CD4-positive, CD25-positive, alpha-beta regulatory T cell (primary cell): ENCODE measurements around the gene KIF3A. TPM values are rescaled to one million over a fixed set of nuclear protein-coding genes. Genes with fewer than 3 reads are reported as not detected.
A peak's percentile ranks its signal among the peaks of the same experiment; 100 is the strongest.

Experiments used
- ATAC-seq, 2 donors: fragments of 150-1000 bp; cut with Tn5 transposase; one replicate each; pipeline ENCODE4 v1.10.0; 2021; ENCODE audit warnings: low read depth in 2 of 2, moderate number of reproducible peaks in 2 of 2, moderate library complexity in 1 of 2
- DNase-seq, 3 donors: peaks; one replicate each; pipeline versions ENCODE4 v3.0.0 to v3.0.0-alpha.2; 2012 to 2022; ENCODE audit warnings: mixed read lengths in 1 of 3
- H3K27ac ChIP-seq: one replicate; pipeline ENCODE4 v1.7.0; 2013; ENCODE audit warnings: mild to moderate bottlenecking, low read length; ENCODE audit not compliant: insufficient read depth, poor library complexity, severe bottlenecking
- H3K27me3 ChIP-seq: one replicate; pipeline ENCODE4 v1.7.0; 2013; ENCODE audit warnings: low read length; ENCODE audit not compliant: control insufficient read depth, insufficient read depth
- H3K36me3 ChIP-seq: one replicate; pipeline ENCODE4 v1.7.0; 2013; ENCODE audit warnings: mild to moderate bottlenecking, low read length, moderate library complexity; ENCODE audit not compliant: control insufficient read depth, insufficient read depth
- H3K4me1 ChIP-seq: 2 replicates; pipeline ENCODE4 v1.7.0; 2013; ENCODE audit warnings: mild to moderate bottlenecking, low read length; ENCODE audit not compliant: insufficient read depth, control insufficient read depth, poor library complexity, severe bottlenecking
- H3K4me3 ChIP-seq: one replicate; pipeline ENCODE4 v1.7.0; 2013; ENCODE audit warnings: low read depth, mild to moderate bottlenecking, low read length, moderate library complexity
- H3K9me3 ChIP-seq, 2 experiments: 1 replicate in 1 of 2; 2 replicates in 1 of 2; pipeline ENCODE4 v1.7.0; 2013; ENCODE audit warnings: low read length in 2 of 2, mild to moderate bottlenecking in 1 of 2, moderate library complexity in 1 of 2; ENCODE audit not compliant: control insufficient read depth in 2 of 2
- H3K27ac Mint-ChIP-seq, 3 donors: one replicate each; pipeline ENCODE4 v1.8.0; 2020 to 2022; ENCODE audit warnings: mild to moderate bottlenecking in 3 of 3, mixed read lengths in 3 of 3, moderate library complexity in 2 of 3
- H3K27me3 Mint-ChIP-seq: one replicate; pipeline ENCODE4 v1.8.0; 2022; ENCODE audit warnings: mild to moderate bottlenecking, mixed read lengths
- H3K36me3 Mint-ChIP-seq: one replicate; pipeline ENCODE4 v1.8.0; 2020; ENCODE audit warnings: mixed read lengths
- H3K4me1 Mint-ChIP-seq, 4 donors: one replicate each; pipeline ENCODE4 v1.8.0; 2020 to 2022; ENCODE audit warnings: mixed read lengths in 4 of 4, mild to moderate bottlenecking in 1 of 4
- H3K4me3 Mint-ChIP-seq, 4 donors: one replicate each; pipeline ENCODE4 v1.8.0; 2020 to 2022; ENCODE audit warnings: mild to moderate bottlenecking in 4 of 4, mixed read lengths in 4 of 4, moderate library complexity in 3 of 4
- H3K9me3 Mint-ChIP-seq, 7 donors: one replicate each; pipeline ENCODE4 v1.8.0; 2020 to 2022; ENCODE audit warnings: mixed read lengths in 7 of 7, mild to moderate bottlenecking in 3 of 7, moderate library complexity in 2 of 7
- polyA plus RNA-seq, 4 donors: library from polyadenylated mRNA; unstranded; fragments of 300-500 nt; fragmentation: Illumina TruSeq; gene quantifications; one replicate each; pipeline ENCODE4 v1.2.3, GENCODE V29; 2021
- total RNA-seq: library from RNA; stranded (reverse); gene quantifications from one replicate; pipeline ENCODE4 v1.2.3, GENCODE V29; 2022

KIF3A gene
- total and polyA plus RNA-seq, 5 donors from 2014 or later, result 9.9 to 13.2 (median 12.5) TPM

DNA sequence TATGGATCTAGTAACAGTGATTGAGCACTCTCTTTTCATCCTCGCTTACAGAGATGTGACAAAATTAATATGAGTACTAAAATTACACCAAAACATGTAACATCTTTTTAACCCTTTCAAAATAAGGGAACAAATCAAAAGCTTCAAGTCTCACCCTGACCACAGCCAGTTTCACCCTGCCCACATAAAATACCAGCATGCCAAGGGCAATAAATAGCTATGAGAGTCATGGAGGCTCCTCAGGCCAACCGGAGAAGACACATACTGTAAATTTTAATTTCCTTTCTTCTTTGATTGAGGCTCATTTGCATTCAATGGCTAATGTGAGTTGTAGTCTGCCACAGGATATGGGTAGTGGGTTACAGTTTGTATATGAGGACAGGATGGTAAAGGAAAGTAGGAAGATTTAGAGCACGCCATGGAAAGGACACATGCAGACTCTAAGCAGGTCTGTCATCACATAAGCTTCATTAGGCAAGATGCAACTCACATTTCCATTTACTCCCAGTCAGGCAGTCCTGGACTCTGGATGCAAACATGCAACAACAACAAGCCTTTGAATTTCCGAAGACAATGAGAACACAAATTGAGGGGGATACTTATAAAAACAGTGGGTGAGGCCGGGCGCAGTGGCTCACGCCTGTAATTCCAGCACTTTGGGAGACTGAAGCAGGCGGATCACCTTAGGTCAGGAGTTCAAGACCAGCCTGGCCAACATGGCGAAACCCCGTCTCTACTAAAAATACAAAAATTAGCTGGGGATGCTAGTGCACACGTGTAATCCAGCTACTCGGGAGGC lies 52.2 kb downstream of the KIF3A start:
- H3K27me3 ChIP-seq, result no peaks in the 10 kb centered on the region
- peaks cover 19% of the 10 kb centered on the region for H3K36me3 Mint-ChIP-seq
- no peak for ATAC-seq
- no peaks in the 10 kb centered on the region for H3K36me3 ChIP-seq
- H3K27ac ChIP-seq, result no peak overlapping the region
- H3K4me1 ChIP-seq, result peaks cover 17% of the 10 kb centered on the region
- H3K9me3 Mint-ChIP-seq, result no peaks in the 10 kb centered on the region
- peaks cover 14 to 19% (median 17%) of the 10 kb centered on the region in 4 donors for H3K4me1 Mint-ChIP-seq
- H3K4me3 Mint-ChIP-seq, result no peak overlapping the region
- no peak overlapping the region for H3K4me3 ChIP-seq
- peak in 1 of 3 donors; percentile 26 for DNase-seq
- H3K27ac Mint-ChIP-seq, result no peak overlapping the region
- H3K9me3 ChIP-seq, result no peaks in the 10 kb centered on the region
- H3K27me3 Mint-ChIP-seq, result peaks cover 4% of the 10 kb centered on the region

DNA sequence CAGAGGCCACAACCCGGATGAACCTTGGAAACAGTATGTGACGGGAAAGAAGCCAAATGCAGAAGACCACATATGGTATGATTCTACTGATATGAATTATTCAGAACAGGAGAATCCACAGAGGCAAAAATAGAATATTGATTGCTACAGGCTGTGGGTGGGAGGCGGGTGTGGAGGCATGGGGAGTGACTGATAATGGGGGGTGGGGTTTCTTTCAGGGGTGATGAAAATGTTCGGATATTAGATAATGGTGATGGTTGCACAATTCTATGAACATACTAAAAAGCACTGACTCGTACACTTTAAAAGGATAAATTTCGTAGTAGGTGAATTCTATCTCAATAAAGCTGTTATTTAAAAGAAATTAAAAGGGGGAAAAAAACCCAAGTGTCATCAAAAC lies 52.9 kb downstream of the KIF3A start:
- Histone ChIP-seq H3K27me3 (no peaks in the 10 kb centered on the region), H3K36me3 (no peaks in the 10 kb centered on the region), H3K9me3 (no peaks in the 10 kb centered on the region), H3K4me1 (peaks cover 17% of the 10 kb centered on the region), H3K27ac (no peak overlapping the region), H3K4me3 (no peak overlapping the region)
- Mint-ChIP-seq H3K9me3 (no peaks in the 10 kb centered on the region), H3K36me3 (peaks cover 17% of the 10 kb centered on the region), H3K4me3 (no peak overlapping the region), H3K27ac (no peak overlapping the region), H3K27me3 (peaks cover 4% of the 10 kb centered on the region), H3K4me1 (peaks cover 14 to 18% (median 17%) of the 10 kb centered on the region in 4 donors)
- ATAC-seq, result no peak
- no peak for DNase-seq

DNA sequence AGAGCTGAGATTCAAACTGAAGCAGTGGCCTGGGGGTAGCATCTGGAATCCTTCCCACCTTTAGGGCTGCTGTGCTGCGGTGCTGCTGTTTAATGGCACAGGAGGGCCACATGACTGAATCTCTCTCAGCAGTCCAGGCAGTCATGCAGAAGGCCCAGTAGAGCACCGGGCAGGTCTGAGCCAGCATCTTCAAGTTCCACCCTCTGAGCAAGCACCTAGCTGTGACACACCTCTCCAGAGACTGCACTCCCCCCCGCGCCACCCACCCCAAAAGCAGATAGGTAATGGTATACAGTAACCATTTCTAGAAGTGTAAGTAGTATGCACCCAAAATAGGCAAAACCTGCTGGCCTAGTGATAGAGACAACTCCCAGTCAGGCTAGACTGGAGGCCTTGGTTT lies 55.4 kb downstream of the KIF3A start:
- Mint-ChIP-seq H3K36me3 (peaks cover 9% of the 10 kb centered on the region), H3K27ac (peak overlapping the region in 1 of 3 donors; percentile 83), H3K9me3 (no peaks in the 10 kb centered on the region), H3K27me3 (peaks cover 4% of the 10 kb centered on the region), H3K4me3 (no peak overlapping the region), H3K4me1 (peaks cover 0 to 6% (median 3%) of the 10 kb centered on the region in 4 donors)
- Histone ChIP-seq H3K4me1 (no peaks in the 10 kb centered on the region), H3K27me3 (no peaks in the 10 kb centered on the region), H3K27ac (no peak overlapping the region), H3K9me3 (no peaks in the 10 kb centered on the region), H3K4me3 (no peak overlapping the region), H3K36me3 (no peaks in the 10 kb centered on the region)
- no peak for ATAC-seq
- DNase-seq, result no peak

DNA sequence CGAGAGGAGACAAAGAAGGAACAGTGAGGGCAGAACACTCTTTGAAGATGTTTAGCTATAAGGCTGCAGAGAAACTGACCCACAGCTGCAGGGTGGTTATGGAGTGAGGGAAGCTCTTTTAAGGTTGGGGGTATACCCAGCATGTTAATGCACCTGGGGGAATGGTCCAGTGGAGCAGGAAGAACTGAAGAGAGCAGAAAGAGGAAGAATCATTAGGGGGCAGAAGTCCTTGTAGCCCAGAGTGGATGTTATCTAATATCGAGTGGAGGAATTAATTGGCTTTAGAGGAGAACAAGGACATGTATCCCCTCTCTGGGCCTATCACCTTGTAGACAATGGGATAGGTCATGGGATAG lies 55.9 kb downstream of the KIF3A start:
- DNase-seq (no peak), ATAC-seq (no peak)
- H3K4me3 Mint-ChIP-seq, result no peak overlapping the region
- Histone ChIP-seq H3K36me3 (no peaks in the 10 kb centered on the region), H3K9me3 (no peaks in the 10 kb centered on the region), H3K4me1 (no peaks in the 10 kb centered on the region), H3K27me3 (no peaks in the 10 kb centered on the region), H3K27ac (no peak overlapping the region), H3K4me3 (no peak overlapping the region)
- H3K27me3 Mint-ChIP-seq, result peaks cover 4% of the 10 kb centered on the region
- H3K27ac Mint-ChIP-seq, result no peak overlapping the region
- H3K9me3 Mint-ChIP-seq, result no peaks in the 10 kb centered on the region
- peaks cover 9% of the 10 kb centered on the region for H3K36me3 Mint-ChIP-seq
- peaks cover 0 to 6% (median 2%) of the 10 kb centered on the region in 4 donors for H3K4me1 Mint-ChIP-seq

DNA sequence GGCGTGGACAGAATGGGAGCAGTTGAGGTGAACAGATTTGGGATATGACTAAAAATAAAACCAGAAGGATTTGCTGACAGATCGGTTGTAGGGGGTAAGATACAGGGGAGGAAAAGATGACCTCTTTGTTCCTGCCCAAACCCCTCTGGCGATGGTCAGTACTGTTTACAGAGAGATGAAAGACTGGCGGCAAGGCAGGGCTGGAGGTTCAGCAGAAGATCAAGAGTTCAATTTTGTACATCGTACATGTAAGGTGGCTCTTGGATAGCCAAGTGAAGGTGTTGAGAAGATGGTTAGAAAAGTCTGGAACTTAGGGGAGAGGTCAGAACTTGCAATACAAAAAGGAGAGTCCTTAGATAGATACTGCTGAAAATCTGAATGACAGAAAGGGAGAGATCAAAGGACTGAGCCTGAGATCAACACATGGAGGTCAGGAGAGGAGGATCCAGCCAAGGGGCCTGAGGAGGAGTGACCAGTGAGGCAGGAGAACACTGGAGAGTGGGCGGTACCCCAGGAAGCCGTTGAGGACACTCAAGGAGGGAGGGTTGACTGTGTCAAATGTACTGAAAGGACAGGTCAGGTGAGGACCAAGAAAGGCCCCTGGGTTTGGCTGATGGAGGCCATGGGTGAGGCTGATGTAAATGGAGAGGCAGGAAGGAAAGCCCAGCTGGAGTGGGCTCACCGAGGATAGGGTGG lies 56.4 kb downstream of the KIF3A start:
- no peak overlapping the region for H3K27ac ChIP-seq
- no peak overlapping the region for H3K4me3 ChIP-seq
- Mint-ChIP-seq H3K36me3 (peaks cover 9% of the 10 kb centered on the region), H3K4me1 (peaks cover 0 to 6% (median 2%) of the 10 kb centered on the region in 4 donors), H3K9me3 (no peaks in the 10 kb centered on the region), H3K27me3 (peaks cover 4% of the 10 kb centered on the region), H3K27ac (peak overlapping the region in 1 of 3 donors; percentile 69), H3K4me3 (no peak overlapping the region)
- no peaks in the 10 kb centered on the region for H3K27me3 ChIP-seq
- DNase-seq (no peak), ATAC-seq (no peak)
- no peaks in the 10 kb centered on the region for H3K36me3 ChIP-seq
- H3K4me1 ChIP-seq, result no peaks in the 10 kb centered on the region
- no peaks in the 10 kb centered on the region for H3K9me3 ChIP-seq

DNA sequence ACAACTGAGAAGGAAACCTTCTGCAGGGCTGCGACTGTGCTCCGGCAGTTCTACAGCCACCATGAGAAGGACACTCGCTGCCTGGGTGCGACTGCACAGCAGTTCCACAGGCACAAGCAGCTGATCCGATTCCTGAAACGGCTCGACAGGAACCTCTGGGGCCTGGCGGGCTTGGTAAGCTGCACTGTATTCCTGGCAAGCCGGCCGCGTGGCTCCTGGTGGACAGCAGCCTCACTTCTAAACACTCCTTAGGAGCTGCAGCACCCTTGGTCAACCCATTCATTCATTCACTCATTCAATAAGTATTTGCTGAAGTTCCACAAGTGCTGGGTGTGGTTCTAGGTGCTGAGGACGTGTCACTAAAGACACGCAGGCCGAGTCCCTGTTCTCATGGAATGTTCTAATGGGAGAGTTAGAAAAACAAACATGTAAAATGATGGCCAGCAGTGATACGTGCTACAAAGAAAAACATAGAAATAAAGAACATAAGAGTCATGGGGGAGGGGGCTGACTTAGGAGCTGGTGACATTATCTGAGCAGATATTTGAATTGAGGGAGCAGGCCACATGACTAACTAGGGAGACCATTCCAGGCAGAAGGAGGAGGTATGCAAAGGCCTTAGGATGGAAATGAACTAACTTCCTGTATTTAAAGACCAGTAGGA lies 57.5 kb downstream of the KIF3A start:
- ATAC-seq (no peak), DNase-seq (no peak)
- no peak overlapping the region for H3K4me3 ChIP-seq
- no peaks in the 10 kb centered on the region for H3K4me1 ChIP-seq
- H3K27ac ChIP-seq, result no peak overlapping the region
- no peaks in the 10 kb centered on the region for H3K9me3 ChIP-seq
- Mint-ChIP-seq H3K27me3 (peaks cover 4% of the 10 kb centered on the region), H3K9me3 (no peaks in the 10 kb centered on the region), H3K36me3 (peaks cover 9% of the 10 kb centered on the region), H3K4me3 (peak overlapping the region in 1 of 4 donors; percentile 49), H3K27ac (no peak overlapping the region), H3K4me1 (peaks cover 0 to 8% (median 4%) of the 10 kb centered on the region in 4 donors)
- H3K36me3 ChIP-seq, result no peaks in the 10 kb centered on the region
- H3K27me3 ChIP-seq, result no peaks in the 10 kb centered on the region

DNA sequence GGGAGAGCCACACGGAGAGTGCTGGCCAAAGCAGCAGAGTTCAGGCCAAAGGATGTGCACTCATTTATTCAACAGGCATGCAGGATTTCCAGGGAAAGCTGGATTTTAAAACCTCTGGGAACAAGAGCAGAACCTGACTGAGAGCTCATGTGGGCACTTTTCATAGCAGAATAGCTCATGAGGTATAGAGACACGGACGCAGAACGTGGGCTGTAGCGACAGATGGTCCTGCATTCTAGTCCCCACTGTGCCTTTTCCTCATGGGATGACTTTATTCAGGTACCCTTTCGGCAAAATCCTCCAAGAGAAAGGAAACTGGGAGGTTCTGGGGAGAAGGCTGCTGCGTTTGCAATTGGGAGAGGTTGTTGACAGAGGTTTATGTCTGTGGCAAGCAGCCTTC lies 58.2 kb downstream of the KIF3A start:
- Histone ChIP-seq H3K27me3 (no peaks in the 10 kb centered on the region), H3K27ac (no peak overlapping the region), H3K4me3 (no peak overlapping the region), H3K4me1 (no peaks in the 10 kb centered on the region), H3K36me3 (no peaks in the 10 kb centered on the region), H3K9me3 (no peaks in the 10 kb centered on the region)
- ATAC-seq (no peak), DNase-seq (no peak)
- no peak overlapping the region for H3K4me3 Mint-ChIP-seq
- H3K27me3 Mint-ChIP-seq, result peaks cover 4% of the 10 kb centered on the region
- peaks cover 0 to 8% (median 5%) of the 10 kb centered on the region in 4 donors for H3K4me1 Mint-ChIP-seq
- H3K27ac Mint-ChIP-seq, result peak overlapping the region in 1 of 3 donors; percentile 82
- H3K36me3 Mint-ChIP-seq, result peaks cover 9% of the 10 kb centered on the region
- no peaks in the 10 kb centered on the region for H3K9me3 Mint-ChIP-seq
